Prostate gland (tissue), 2 donors: ENCODE data around the gene TBC1D22A. TPM values are rescaled to one million over a fixed set of nuclear protein-coding genes. Genes with fewer than 3 reads are reported as not detected.

Experiments
- DNase-seq: peaks from one replicate; pipeline ENCODE4 v3.0.0-alpha.2; 2019; ENCODE audit warnings: low spot score
- H3K27ac ChIP-seq, 2 donors: fragments of 200-600 bp; sonication (generic); 2 replicates each; pipeline ENCODE4 v1.5.1; 2017 to 2019
- H3K27me3 ChIP-seq: fragments of 200-600 bp; sonication (generic); replicated peaks from 2 replicates; pipeline ENCODE4 v1.5.1; 2019; ENCODE audit not compliant: insufficient read depth
- H3K36me3 ChIP-seq, 2 donors: fragments of 200-600 bp; sonication (generic); 1 replicate in 1 of 2; 2 replicates in 1 of 2; pipeline versions ENCODE4 v1.5.1 to v1.8.1; 2017 to 2019
- H3K4me1 ChIP-seq: fragments of 200-600 bp; sonication (generic); replicated peaks from 2 replicates; pipeline ENCODE4 v1.5.1; 2019
- H3K4me3 ChIP-seq, 2 donors: fragments of 200-600 bp; sonication (generic); 2 replicates each; pipeline ENCODE4 v1.5.1; 2017 to 2019
- H3K9me3 ChIP-seq: fragments of 200-600 bp; sonication (generic); 2 replicates; pipeline ENCODE4 v1.5.1; 2017
- POLR2A ChIP-seq: fragments of 450-650 bp; IDR thresholded peaks from one replicate; pipeline ENCODE4 v1.6.1; 2016; ENCODE audit warnings: antibody characterized with exemption, mild to moderate bottlenecking
- POLR2AphosphoS5 ChIP-seq: sonication (generic); formaldehyde crosslinking; IDR thresholded peaks from one replicate; pipeline ENCODE4 v1.6.1; 2017; ENCODE audit warnings: antibody characterized with exemption
- WGBS: methylation state at CpG from one replicate; pipeline ENCODE4 v1.1.5; 2018; 5-methylcytosine and 5-hydroxymethylcytosine counted together
- intact Hi-C: fragments of 100-400 bp; cut with DNase I; formaldehyde crosslinking; loops from one replicate; pipeline ENCODE4 v1.14.2; 2022
- total RNA-seq, 2 donors: library from RNA; depleted of rRNA; stranded (reverse); fragments of >200 nt; gene quantifications; one replicate each; pipeline ENCODE4 v1.1.0, GENCODE V29; 2016
- TF ChIP-seq, protein P1 (sequence below), 4 experiments: fragments of 200-600 bp in 2 of 4; fragments of 450-650 bp in 2 of 4; sonication (generic) in 2 of 4; IDR thresholded peaks; 1 replicate in 3 of 4; 2 replicates in 1 of 4; pipeline ENCODE4 v1.5.1; 2016 to 2019; ENCODE audit warnings: antibody characterized with exemption in 4 of 4, mild to moderate bottlenecking in 2 of 4, moderate library complexity in 2 of 4

TBC1D22A gene
- total RNA-seq, 2 donors from 2014 or later = 16.0 to 30.7 TPM

DNA sequence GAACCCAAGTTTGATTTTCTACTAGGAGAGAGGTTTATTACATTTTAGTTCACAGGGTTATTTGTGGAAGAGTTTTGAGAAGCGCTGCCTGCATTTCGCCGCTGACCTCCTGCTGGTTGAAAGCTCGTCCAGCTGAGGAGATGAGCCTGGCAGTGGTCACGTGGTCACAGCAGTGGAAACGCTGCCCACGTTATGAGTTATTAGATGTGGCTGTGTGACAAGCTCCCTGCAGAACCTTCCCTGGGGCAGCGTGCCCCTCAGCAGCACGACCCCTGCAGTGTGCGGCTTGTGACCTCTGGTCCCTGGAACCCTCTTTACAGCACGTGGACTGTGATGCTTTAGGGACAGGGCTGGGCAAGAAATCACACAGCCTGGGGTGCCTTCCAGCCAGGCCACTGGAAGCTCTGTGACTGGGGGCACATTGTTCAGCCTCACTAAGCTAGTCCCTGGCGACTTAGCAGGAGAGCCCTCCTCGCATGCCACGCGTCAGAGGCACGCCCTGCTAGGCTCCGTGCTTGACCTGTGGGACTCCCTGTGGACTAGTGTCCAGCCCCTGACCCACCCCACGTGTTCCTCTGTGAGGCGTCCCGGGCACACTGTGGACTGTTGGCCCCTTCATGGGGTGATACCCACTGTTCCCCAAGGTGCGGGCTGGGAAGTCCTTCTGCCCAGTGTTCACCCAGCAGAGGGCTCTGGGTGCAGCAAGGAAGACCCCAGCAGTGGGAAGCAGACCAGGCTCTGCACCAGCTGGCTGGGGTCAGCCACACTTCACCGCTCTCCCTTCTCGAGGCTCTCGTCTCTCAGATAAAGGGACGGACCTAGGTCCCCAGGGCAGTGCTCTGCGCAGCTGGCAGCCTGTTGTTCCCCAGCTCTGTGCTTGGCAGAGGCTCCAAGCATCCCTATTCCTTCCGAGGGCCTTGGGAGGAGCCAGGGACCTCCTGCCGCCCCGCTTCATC is 349.5 kb downstream of the TBC1D22A start:
- Histone ChIP-seq H3K27me3 (no peaks in the 10 kb centered on the region), H3K9me3 (no peaks in the 10 kb centered on the region), H3K4me3 (no peak overlapping the region), H3K4me1 (no peaks in the 10 kb centered on the region), H3K36me3 (no peaks in the 10 kb centered on the region), H3K27ac (no peak overlapping the region)
- WGBS = 90% methylated on average over 29 of the region's 29 CpGs
- DNase-seq = no peak
- TF ChIP-seq, protein P1, sequence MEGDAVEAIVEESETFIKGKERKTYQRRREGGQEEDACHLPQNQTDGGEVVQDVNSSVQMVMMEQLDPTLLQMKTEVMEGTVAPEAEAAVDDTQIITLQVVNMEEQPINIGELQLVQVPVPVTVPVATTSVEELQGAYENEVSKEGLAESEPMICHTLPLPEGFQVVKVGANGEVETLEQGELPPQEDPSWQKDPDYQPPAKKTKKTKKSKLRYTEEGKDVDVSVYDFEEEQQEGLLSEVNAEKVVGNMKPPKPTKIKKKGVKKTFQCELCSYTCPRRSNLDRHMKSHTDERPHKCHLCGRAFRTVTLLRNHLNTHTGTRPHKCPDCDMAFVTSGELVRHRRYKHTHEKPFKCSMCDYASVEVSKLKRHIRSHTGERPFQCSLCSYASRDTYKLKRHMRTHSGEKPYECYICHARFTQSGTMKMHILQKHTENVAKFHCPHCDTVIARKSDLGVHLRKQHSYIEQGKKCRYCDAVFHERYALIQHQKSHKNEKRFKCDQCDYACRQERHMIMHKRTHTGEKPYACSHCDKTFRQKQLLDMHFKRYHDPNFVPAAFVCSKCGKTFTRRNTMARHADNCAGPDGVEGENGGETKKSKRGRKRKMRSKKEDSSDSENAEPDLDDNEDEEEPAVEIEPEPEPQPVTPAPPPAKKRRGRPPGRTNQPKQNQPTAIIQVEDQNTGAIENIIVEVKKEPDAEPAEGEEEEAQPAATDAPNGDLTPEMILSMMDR (IDR thresholded peaks at IDR 0.05) = no peak
- no peak for TF ChIP-seq POLR2AphosphoS5
- no peak for TF ChIP-seq POLR2A
- intact Hi-C loops = no loop called here

DNA sequence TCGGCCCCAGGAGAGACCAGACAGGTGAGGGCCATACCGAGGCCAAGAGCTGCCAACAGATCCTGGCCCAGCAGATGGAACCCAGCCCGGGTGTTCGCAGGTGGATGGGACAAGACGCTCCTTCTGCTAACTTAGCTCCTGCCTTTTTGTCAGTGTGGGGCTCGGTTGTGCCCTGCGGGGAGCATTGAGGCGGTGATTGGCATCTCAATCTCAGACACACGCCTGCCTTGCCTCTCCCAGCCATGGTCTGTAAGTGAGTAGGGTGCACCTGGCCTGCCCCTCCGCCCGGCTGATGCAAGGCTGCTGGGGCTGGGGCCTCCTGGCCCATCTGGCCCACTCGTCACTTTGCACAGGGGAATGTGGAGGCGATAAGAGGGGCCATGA is 350.1 kb downstream of the TBC1D22A start:
- 96% methylated on average over 13 of the region's 13 CpGs for WGBS
- intact Hi-C loops = no loop called here
- Histone ChIP-seq H3K27me3 (no peaks in the 10 kb centered on the region), H3K4me1 (no peaks in the 10 kb centered on the region), H3K9me3 (no peaks in the 10 kb centered on the region), H3K27ac (no peak overlapping the region), H3K36me3 (no peaks in the 10 kb centered on the region), H3K4me3 (no peak overlapping the region)
- TF ChIP-seq POLR2A = no peak
- TF ChIP-seq, protein P1 (IDR thresholded peaks at IDR 0.05) = no peak
- TF ChIP-seq POLR2AphosphoS5 = no peak
- DNase-seq = no peak

DNA sequence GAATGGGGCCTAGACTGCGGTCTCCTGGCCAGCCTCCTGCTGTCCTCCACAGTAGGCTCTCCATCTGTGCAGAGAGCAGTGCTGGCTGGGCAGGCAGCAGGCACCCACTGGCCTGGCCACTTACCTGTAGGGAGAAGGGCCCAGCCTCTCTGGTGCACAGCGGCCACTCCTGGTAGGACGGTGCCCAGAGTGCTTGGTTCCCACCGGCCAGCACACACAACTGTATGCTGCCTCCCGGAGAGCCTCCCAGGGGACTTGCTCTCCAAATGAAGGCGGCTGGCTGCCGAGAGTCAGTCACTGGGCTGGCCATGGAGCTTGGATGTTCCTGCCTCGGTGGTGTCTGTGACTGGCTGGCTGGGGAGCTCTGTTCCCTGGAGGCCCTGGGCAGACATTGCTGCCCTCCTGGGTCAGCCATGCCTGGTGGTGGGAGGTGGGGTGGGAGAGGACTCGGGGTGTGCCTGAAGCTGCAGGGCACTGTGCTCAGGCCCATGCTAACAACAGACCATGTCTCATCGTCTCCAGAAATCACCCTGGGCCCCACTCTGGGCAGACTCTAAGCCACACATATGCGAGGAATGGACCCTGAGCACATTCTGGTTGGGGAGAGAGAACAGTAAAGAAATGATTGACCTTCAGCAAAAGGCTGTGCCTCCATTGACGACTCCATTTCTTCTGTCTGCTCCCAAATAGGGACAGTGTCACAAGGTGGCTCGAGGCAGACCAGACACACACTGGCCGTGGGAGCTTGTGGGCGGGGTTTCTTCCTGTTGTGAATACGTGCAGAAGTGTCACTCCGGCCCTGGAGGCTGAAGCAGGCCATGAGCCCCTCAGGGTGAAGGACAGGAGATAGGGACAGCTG is 350.8 kb downstream of the TBC1D22A start:
- 96% methylated on average over 13 of the region's 17 CpGs for WGBS
- intact Hi-C loops = no loop called here
- Histone ChIP-seq H3K9me3 (no peaks in the 10 kb centered on the region), H3K27me3 (no peaks in the 10 kb centered on the region), H3K36me3 (no peaks in the 10 kb centered on the region), H3K4me3 (no peak overlapping the region), H3K27ac (no peak overlapping the region), H3K4me1 (no peaks in the 10 kb centered on the region)
- TF ChIP-seq POLR2A (no peak), POLR2AphosphoS5 (no peak)
- TF ChIP-seq, protein P1 (IDR thresholded peaks at IDR 0.05) = no peak
- no peak for DNase-seq

DNA sequence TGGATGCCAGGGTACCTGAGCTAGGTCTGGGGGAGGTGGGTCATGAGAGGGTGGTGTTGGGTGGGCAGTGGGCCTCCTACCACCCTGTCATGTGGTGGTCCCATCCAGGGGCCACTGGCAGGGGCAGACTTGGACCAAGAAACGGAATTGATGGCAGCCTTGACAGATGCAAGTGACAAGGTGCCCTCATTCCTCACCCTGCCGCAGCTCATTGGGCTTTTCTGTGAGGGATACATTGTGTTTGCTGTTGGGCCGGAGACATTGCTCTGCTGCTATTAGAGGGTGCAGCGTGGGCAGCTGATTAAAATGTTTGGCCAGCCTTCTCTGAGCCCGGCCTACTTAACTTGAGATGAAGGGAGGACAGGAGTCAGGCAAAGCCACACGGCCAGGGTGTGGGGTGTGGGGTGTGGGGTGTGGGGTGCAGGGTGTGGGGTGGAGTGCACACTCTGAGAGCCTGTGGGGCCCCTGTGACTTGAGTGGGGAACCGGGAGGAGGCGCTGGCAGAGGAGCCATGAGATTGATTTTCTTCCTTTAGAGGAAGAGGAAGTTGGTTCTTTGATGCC is 351.5 kb downstream of the TBC1D22A start:
- no peak for DNase-seq
- no peak overlapping the region for H3K27ac ChIP-seq
- H3K4me3 ChIP-seq = no peak overlapping the region
- WGBS = 94% methylated on average over 8 of the region's 8 CpGs
- no peaks in the 10 kb centered on the region for H3K4me1 ChIP-seq
- H3K27me3 ChIP-seq = no peaks in the 10 kb centered on the region
- no peaks in the 10 kb centered on the region for H3K36me3 ChIP-seq
- H3K9me3 ChIP-seq = no peaks in the 10 kb centered on the region
- no peak for TF ChIP-seq POLR2A
- TF ChIP-seq, protein P1 (IDR thresholded peaks at IDR 0.05) = no peak
- TF ChIP-seq POLR2AphosphoS5 = no peak
- intact Hi-C loops = no loop called here
